Stimulated activated CD8-positive, alpha-beta memory T cell treated with anti-CD3 and anti-CD28 coated beads, Interleukin-4, amount 100 ng/mL, for 4 hours (primary cell): ENCODE data around the gene TRPV2.
A peak's percentile ranks its signal among the peaks of the same experiment; 100 is the strongest.
"Not testable (repeated sequence)": the region's sequence is repeated elsewhere in the genome, so short reads cannot be mapped to it uniquely, and the experiment has no call there.

Source experiments
- DNase-seq, 2 donors: peaks; one replicate each; pipeline ENCODE4 v3.0.0-alpha.2; 2020; ENCODE audit warnings: low read depth in 2 of 2, low spot score in 1 of 2

TRPV2 gene, protein sequence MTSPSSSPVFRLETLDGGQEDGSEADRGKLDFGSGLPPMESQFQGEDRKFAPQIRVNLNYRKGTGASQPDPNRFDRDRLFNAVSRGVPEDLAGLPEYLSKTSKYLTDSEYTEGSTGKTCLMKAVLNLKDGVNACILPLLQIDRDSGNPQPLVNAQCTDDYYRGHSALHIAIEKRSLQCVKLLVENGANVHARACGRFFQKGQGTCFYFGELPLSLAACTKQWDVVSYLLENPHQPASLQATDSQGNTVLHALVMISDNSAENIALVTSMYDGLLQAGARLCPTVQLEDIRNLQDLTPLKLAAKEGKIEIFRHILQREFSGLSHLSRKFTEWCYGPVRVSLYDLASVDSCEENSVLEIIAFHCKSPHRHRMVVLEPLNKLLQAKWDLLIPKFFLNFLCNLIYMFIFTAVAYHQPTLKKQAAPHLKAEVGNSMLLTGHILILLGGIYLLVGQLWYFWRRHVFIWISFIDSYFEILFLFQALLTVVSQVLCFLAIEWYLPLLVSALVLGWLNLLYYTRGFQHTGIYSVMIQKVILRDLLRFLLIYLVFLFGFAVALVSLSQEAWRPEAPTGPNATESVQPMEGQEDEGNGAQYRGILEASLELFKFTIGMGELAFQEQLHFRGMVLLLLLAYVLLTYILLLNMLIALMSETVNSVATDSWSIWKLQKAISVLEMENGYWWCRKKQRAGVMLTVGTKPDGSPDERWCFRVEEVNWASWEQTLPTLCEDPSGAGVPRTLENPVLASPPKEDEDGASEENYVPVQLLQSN

DNA sequence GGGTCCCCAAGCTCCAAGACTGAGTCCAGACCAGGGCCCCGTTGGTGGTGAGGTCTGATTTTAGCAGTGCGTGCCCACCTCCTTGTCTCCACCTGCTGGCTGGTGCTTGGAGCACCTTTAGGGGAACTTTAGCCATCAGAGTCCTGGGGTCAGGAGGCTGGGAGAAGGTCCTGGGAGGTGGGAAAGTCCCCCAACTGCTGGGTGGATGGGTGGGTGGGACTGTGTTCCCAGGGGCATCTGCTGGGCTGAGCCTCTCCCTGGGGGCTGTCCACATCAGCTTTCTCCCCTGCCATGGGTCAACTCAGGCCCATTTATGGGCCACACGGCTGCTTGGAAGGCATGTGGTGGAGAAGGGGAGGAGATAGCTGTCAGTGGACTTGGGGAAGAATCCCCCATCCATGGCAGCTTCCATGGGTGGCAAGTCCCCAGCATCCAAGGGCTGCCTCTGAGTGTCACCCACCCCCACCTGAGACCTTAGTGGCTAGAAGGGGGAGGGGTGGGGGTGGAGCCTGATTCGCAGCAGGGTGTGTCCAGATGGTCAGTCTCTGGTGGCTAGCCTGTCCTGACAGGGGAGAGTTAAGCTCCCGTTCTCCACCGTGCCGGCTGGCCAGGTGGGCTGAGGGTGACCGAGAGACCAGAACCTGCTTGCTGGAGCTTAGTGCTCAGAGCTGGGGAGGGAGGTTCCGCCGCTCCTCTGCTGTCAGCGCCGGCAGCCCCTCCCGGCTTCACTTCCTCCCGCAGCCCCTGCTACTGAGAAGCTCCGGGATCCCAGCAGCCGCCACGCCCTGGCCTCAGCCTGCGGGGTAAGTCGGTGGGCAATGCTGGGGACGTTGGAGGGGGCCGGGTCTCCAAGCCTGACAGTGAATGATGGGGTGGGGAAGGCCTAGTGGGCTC, at the start of gene TRPV2:
TRPV2 (plus strand) TSS at position 541 of the 894 bp plus-strand sequence. CDS start 2,098 bp downstream, outside the sequence.
- DNase-seq: peak in 1 of 2 donors; percentile 12

DNA sequence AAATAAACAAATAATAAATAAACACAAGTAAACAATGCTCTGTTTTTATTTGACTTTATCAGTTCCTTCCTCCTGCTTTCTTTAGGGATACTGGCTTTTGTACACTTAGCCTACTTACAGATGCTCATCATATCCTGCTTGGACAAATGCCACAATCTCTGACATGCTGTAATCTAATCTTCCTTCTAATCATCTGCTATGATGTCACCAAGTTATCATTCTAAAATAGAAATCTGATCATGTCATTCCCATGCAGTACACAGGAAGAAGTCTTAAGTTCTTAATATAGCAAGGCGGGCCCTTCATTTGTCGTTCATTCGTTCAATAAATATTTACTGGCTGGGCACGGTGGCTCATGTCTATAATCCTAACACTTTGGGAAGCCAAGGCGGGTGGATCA, 43.6 kb upstream of the TRPV2 start:
- no peak for DNase-seq

DNA sequence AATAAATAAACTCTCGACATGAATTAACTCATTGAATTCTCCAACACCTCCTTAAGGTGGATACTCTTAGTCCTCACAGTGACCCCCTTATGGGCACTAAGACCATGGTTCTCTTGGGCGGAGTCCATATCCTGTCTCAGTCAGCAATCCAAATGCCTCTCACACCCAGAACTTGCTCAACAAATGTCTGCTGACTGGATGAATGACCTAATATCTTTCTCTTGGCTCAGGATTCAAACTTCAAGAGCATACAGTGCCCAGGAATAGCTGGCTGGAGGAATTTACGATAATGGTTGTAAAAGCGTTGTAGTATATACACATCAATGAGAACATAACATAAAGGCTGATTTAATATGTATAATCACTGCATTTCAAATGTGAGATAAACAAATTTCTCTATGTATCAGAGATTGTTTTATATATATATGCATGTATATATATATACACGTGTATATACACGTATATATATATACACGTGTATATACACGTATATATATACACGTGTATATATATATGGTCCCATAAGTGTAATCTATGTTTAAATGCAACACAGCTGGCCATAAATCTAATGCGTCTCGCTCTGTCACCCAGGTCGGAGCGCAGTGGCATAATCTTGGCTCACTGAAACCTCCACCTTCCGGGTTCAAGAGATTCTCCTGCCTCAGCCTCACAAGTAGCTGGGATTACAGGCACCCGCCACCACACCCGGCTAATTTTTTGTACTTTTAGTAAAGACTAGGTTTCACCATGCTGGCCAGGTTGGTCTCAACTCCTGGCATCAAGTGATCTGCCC, 41.0 kb upstream of the TRPV2 start:
- no peak for DNase-seq

DNA sequence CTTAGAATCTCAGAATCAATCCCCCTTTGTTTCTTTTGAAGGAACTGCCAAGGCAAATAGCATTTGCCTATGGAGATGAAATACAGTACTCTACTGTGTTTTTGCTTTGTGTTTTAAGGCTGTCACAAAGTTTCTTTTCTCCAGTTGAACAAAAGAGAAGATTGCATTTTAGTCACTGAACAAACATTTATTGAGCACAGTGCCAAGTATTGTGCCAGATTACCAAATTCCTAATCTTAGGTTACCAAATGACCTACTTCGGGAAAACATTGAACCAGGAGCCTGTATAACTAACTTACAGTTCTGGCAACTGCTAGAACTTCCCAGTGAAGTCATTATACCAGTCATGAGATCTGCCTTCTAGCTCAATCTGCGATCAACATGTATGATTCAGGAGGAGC, 37.4 kb upstream of the TRPV2 start:
- DNase-seq: no peak

DNA sequence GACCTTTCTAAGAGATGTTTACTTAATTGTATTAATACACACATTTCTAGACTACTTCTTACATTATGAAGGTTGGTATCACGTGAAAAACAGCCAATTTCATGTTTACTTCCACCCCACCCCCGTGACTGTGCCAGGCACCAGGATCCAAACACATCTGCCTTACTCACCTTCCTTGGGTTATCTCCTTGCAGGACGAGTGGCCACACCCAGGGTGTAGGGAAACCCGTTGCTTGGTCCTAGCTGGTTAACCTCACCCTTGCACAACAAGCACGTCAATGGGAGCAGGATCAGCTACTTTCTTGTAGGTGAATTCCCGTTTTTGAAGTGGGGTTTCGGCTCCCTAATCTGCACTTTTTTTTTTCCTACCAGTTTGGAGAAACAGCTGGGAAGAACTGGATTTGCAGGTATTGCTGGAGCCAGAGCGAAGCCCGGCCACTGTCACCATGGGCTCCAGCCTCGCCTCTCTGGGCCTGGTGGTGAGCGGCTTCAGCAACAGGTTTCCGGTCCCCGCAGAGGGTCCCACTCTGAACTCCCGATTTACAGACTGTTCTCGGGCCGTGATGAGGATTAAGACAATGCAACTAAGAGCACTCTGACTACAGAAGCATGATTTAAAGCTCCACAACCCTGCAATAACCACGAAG, 36.6 kb upstream of the TRPV2 start:
- no peak for DNase-seq

DNA sequence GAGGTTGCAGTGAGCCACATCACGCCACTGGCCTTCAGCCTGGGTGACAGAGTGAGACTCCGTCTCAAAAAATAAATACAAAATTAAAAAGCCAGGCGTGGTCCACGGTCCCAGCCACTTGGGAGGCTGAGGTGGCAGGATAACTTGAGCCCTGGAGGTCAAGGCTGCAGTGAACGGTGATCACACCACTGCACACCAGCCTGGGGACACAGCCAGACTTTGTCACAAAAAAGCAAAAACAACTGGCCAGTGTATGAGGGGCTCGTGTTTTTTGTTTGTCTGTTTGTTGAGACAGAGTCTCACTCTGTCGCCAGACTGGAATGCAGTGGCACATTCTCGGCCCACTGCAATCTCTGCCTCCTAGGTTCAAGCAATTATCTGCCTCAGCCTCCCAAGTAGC, 35.7 kb upstream of the TRPV2 start:
- DNase-seq: no peak

DNA sequence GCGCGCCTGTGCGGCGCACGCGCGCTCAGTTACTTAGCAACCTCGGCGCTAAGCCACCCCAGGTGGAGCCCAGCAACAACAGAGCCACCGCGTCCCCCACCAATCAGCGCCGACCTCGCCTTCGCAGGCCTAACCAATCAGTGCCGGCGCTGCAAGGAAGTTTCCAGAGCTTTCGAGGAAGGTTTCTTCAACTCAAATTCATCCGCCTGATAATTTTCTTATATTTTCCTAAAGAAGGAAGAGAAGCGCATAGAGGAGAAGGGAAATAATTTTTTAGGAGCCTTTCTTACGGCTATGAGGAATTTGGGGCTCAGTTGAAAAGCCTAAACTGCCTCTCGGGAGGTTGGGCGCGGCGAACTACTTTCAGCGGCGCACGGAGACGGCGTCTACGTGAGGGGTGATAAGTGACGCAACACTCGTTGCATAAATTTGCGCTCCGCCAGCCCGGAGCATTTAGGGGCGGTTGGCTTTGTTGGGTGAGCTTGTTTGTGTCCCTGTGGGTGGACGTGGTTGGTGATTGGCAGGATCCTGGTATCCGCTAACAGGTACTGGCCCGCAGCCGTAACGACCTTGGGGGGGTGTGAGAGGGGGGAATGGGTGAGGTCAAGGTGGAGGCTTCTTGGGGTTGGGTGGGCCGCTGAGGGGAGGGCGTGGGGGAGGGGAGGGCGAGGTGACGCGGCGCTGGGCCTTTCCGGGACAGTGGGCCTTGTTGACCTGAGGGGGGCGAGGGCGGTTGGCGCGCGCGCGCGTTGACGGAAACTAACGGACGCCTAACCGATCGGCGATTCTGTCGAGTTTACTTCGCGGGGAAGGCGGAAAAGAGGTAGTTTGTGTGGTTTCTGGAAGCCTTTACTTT, 34.5 kb upstream of the TRPV2 start, which contains the start of gene UBB:
UBB (plus strand) TSS at position 452 of the 856 bp plus-strand sequence. CDS start 817 bp downstream, outside the sequence.
- peak; percentile 87 to 91 for DNase-seq

DNA sequence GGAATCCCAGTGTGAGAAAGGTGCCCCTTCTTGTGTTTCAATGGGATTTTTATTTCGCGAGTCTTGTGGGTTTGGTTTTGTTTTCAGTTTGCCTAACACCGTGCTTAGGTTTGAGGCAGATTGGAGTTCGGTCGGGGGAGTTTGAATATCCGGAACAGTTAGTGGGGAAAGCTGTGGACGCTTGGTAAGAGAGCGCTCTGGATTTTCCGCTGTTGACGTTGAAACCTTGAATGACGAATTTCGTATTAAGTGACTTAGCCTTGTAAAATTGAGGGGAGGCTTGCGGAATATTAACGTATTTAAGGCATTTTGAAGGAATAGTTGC, 33.9 kb upstream of the TRPV2 start:
- DNase-seq: no peak

DNA sequence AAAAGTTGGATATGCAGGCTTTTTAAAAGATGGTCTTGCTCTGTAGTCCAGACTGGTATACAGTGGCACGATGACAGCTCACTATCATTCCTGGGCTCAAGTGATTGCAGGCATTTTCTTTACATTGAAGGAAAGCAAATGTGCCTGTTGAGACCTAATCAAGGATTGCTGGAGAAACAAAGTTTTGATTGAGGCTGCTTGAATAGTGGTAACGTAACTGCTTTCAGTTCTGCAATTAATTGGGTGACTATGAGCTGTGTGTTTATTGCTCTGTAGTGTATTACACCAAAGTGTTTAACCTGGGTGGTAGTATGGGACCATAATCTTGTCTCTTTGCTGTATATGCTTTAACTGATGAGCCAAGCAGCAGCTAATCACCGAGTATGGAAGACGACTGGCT, 32.2 kb upstream of the TRPV2 start:
- DNase-seq: no peak

DNA sequence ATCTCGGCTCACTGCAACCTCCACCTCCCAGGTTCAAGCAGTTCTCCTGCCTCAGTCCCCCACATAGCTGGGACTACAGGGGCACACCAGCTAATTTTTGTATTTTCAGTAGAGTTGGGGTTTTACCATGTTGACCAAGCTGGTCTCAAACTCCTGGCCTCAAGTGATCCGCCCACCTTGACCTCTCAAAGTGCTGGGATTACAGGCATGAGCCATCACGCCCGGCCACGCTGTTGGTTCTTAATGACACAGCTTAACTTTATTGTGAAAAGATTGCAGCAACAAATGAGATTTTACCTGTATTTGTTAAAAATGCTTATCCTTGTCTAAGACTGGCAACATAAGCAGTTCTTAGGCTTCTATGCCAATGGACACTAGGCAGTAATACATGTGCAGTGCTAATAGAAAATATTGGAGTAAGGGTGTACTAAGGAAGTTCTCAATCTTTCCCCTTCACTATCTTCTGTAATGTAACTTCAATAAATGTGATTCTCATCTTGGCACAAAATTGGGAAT, 31.5 kb upstream of the TRPV2 start:
- no peak for DNase-seq

DNA sequence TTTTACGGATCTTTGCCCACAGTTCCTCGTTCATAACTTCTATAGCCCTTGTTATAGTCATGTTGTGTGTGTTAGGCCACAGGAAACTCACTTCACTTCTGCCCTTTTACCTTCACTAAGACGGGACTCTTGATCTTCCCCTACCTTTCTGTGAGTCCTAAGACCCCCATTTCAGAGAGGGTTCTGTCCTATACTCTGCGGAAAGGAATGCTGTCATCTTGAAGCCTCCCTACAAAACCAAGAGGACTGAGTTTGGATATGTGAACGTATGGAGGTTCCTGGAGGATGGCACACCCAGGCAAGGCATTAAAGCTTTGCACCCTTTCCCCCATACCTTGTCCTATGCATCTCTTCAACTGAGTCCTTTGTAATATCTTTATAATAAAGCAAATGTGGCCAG, 30.8 kb upstream of the TRPV2 start:
- no peak for DNase-seq

DNA sequence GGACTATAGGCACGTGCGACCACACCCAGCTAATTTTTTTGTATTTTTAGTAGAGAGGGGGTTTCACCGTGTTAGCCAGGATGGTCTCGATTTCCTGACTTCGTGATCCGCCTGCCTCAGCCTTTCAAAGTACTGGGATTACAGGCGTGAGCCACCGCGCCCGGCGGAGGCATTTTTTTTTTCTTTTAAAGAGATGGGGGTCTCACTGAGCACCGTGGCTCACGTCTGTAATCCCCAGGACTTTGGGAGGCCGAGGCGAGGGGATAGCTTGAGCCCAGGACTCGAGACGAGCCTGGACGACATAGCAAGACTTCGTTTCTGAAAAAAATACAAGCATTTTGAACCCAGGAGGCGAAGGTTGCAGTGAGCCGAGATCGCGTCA, 29.3 kb upstream of the TRPV2 start:
- not testable (repeated sequence) for DNase-seq

DNA sequence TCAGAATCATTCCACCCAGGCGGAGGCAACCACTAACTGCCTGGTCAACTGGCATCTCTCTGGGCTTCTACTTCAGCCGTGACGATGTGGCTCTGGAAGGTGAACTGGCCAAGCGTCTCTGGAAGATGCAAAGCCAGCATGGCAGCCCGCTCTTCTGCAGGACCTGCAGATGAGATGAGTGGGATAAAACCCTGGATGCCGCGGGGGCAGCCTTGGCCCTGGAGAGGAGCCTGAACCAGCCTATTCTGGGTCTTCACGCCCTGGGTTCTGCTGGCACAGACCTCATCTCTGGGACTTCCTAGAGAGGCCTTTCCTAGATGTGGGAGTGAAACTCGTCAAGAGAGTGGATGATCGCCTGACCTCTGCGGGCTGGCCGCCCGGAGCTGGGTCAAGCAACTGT, 23.9 kb upstream of the TRPV2 start:
- no peak for DNase-seq

DNA sequence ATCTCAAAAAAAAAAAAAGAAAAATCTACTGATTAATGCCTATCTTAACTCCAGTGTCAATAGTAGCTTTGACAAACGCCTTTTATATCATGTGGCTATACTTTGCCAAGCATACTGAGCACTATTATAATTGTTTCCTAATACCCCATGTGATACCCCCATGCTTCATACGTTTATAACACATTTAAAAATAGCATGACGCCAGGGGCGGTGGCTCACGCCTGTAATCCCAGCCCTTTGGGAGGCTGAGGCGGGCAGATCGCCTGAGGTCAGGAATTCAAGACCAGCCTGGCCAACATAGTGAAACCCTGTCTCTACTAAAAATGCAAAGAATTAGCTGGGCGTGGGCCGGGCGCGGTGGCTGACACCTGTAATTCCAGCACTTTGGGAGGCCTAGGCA, 22.9 kb upstream of the TRPV2 start:
- not testable (repeated sequence) for DNase-seq

DNA sequence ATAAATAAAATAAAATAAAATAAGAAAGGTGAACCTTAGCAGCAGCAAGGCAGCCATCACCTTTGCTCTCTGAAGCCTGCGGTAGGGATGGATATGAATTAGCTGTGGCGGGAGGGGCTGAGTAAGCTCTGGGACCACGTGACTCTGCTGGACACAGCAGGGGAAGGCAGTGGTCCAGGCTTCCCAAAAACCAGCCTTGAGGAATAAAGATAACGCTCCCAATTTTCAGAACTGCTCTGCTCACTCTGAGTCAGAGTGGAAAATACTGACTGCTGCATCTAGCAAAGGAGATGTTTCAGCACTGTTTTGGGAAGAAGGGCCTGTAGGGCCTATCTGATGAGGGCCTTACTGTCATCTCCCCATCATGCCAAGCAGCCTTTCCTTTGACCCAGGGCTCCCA, 19.5 kb upstream of the TRPV2 start:
- DNase-seq: not testable (repeated sequence)

DNA sequence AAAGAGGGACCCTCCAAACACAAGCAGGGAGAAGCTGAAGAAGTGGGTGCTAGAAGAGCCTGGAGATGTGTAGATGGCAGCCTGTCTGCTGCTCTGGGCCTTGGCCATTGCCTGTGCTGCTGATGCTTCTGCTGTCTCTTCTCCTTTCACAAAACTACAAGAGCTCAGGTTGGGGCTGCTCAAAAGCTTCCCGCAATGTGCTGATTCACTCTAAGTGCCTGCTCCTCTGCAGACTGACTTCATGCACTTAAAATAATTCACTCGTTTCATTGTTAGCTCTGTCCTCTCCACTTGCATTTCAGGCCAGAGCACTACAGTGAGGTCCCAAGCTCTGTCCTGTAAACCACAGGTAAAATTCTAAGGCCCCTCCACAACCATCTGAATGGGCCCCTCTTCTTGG, 18.7 kb upstream of the TRPV2 start:
- not testable (repeated sequence) for DNase-seq

DNA sequence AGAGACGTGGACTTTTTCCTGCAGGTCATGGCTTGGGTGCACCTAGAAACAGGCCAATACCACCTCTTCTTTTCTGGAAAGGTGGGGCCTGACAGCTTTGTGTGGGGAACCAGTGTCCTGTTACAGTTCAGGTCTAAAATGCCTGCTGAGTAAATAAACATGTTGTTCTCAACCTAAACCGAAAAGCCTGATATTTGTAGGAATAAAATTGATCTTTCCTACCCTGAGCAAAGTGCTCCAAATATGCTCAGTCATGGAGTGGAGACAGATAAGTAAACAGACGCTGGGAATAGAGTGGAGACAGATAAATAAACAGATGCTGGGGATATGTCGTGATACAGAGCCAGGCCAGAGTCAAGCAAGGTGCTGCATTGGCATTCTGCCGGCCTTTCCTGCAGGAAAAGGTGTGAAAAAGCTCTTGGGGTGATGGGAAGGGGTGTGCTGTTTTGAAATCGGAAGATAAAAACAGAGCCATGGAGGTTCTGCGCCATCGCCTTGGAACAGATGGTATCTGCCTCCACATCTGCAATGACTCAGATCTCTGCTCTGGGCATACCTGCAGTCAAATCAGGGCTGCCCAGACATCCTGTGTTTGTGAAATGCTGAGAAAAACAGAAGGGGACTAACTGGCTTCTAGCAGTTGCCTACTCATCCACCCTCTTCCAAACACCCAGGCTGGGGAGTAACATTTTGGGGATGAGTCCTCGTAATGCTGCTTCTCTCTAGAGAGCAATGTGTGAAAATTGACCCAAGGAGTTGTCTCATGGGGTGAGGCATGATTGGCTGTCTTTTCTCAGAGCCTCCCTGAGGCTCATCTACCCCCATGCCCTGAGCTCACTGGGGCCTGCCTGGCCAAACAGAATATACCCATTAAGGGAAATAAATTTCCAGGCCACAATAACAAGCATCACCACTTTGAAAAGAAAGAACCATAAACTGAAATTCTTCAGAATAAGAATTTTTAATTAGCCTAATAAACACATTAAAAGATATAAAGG, 16.8 kb upstream of the TRPV2 start:
- no peak for DNase-seq

DNA sequence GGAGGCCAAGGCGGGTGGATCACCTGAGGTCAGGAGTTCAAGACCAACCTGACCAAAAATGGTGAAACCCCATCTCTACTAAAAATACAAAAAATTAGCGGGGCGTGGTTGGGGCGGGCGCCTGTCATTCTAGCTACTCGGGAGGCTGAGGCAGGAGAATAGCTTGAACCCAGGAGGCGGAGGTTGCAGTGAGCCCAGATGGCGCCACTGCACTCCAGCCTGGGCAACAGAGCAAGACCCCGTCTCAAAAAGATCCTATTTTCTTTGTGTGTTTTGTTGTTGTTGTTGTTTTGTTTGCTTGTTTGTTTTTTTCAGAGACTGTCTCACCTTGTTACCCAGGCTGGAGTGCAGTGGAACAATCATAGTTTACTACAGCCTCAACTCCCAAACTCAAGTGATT, 11.5 kb upstream of the TRPV2 start:
- not testable (repeated sequence) for DNase-seq
